COR-L47 (cell line): ENCODE measurements around the gene ADGRG1.
"Not testable (repeated sequence)": the region's sequence is repeated elsewhere in the genome, so short reads cannot be mapped to it uniquely, and the experiment has no call there.

Experiments used
- DNase-seq: peaks from one replicate; lab custom pipeline; 2025; lab: John Stamatoyannopoulos, UW

ADGRG1 gene

DNA sequence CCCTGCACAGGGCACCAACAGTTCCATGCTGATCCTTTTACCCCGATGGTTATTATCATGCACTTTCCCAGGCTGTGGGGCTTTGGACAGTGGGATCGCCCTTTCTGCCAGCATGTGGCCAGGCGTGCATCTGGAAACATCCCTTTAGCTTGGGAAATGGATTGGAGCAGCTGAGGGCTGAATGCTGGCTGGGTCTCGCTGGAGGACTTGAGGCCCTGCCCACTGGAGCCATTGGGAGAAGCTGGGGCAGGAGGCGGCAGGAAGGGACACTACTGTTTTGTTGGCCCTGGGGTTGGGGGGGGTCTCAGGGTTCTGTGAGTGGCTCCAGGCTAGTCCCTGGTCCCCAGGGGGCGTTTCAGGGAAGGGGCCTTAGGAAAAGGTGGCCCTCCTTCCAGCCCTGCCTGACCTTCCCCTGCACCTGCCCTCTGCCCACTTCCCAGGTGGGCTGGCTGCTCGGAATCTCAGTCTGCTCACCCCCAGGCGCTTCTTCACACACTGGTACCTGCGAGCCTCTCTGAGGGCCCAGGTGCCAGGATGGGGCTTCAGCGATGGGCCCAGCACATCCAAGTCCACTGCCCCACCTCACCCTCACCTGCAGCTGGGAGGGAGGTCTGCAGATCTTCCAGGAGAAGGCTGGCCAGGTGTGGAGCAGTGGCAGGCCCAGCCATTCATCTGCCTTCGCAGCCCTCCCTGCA is 38.1 kb downstream of the ADGRG1 start:
- no peak for DNase-seq

DNA sequence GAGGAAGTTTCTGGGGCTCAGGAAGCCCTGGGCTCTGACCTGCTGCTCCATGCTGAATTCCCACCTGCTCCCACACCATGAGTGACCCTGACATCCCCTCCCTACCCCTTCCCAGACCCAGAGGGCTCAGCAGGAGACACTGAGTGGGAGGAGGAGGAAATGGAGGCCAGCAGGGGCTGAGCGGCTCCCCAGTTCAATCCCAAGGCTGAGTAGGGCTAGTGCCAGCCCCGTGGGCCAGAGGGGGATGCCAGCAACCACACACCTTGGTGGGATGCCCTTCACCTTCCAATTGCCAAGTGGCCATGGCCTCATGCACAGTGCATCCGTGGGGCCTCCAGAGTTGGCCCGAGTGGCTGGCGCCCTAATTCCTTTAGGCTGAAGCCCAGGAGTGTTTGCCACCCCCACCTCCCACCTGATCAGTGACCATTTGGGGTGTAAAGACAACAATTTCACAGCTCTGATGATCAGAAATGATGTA is 38.7 kb downstream of the ADGRG1 start:
- DNase-seq, result no peak

DNA sequence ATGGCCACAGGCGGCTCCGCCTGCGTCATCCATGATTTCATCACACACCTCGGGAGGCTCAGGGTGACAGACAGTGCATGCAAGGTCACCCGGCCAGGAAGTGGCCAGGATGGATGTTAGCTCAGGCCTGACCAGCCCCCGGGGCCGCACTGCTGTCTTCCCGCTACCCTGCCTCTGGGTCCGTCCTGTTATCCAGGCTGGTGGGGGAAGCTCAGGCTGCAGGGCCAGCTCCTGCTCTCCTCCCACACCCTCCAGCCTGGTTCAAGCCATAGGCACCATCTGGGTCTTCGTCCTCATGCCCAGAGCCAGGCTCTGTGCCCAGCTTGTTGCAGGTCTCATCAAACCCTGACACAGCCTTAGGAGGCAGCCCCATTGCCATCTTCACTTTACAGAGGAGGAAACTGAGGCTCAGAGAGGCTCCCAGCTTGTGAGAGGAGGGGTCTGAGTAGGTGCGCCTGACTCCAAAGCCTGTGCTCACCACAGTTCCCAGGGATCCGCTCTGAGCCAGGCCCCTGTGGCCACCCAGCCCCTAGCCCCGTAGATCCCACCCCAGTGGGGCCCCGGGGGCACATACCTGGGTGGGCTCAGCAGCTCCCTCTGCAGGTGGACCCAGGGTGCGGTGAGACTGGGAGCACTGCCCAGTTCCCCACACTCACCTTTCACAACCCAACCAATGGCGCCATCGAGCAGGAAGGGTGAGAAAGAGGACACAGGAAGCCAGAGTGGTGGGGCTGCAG is 39.3 kb downstream of the ADGRG1 start:
- no peak for DNase-seq

DNA sequence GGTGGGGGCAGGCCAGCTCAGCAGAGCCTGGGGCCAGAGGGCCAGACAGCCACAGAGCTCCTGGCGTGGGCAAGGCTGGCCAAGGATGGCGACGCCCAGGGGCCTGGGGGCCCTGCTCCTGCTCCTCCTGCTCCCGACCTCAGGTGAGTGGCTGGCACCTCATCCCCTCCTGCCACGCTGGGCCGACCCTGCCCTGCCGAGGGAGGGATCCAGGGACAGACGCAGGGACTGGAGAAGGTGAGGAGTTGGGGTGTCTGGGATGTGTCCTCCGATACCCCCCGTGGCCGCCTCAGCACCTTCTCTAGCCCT is 39.8 kb downstream of the ADGRG1 start, which contains the start of gene ADGRG3:
Gene ADGRG3, plus strand, starts transcription at position 44 of the 309 bp plus-strand sequence. Its CDS starts 42 bp downstream, at position 86.
- DNase-seq, result no peak

DNA sequence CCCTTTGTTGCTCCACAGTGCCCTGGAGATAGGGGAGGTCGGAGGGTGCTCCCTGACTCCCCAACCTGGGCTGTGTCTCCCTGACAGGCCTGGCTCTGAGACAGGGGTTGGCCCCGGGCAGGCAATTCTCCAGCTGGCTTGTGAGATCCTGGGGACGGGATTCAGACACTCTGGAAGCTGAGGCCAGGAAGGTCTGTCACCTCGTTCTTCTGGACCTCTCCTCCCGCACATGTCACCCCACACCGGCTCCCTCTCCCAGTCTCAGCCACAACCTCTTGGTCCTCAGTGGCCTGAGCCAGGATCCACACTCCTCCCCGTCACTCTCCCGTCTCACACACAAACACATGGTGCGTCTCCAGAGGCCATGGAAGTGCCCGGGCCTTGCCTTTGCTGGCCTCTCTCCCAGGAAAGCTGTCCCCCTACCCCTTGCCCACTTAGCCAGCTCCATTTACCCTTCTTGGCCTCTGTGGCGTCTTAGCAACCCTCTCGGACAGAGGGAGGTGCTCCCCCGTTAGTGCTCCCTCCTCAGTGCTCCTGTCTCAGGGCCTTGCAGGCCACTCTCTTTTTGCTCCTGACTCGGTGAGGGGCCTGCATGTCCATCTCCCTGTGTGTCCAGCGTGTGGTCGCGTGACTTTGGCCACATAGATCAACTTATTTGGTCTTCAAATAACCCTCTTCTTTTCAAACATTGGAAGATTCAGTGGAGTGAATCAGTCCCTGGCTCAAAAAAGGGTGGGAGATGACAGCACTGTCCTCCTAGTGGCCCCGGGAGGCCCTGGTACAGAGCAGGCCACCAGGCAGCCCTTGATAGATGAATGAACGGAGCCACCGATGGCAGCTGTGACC is 40.4 kb downstream of the ADGRG1 start:
- DNase-seq, result no peak

DNA sequence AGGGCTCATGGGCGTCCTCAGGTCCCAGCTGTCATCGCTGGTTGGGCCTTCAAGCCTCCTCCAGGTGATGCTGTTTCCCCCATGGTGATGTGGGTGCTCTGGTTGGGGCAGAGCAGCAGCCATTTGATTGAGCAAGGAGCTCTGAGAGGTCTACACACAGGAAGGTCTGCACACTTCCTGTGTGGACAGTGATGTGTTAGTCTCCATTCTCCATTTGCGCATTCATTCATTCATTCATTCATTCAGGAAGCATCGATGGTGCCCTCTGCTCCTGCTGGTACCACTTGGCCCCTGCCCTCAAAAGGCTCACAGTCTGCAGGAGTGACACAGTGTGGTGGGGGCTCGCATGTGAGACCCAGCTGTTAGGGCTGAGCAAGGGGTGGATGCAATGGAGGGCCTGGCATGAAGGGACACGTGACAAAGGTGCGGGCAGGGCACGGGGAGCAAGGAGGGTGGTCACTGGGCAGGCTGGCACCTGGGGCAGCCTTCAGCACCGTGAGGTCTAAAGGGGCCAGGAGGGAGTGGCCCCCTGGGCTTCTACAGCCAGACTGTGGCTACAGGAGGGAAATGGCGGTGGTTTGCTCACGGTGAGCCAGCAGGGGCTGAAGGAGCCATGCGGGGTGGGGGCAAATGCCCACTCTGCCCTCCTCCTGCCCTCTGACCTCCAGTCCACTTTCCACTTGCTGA is 41.2 kb downstream of the ADGRG1 start:
- no peak for DNase-seq

DNA sequence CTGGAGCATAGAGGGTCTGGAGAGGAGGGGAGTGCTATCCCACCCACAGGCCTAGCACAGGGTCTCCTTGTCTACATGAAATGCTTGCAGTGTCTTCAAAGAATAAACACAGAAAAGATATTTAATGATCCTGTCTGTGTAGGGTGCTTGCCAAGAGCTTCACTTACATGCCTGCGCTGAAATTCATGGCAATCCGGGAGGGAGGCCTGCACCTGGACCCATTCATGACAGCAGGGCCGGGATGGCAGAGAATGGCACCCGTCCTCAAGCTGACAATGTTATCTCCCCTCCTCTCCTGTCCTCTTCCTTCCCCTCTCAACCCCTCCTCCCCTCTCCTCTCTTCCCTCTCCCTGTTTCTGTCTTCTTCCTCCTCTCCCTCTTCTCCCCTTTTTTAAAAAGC is 41.8 kb downstream of the ADGRG1 start:
- DNase-seq, result no peak

DNA sequence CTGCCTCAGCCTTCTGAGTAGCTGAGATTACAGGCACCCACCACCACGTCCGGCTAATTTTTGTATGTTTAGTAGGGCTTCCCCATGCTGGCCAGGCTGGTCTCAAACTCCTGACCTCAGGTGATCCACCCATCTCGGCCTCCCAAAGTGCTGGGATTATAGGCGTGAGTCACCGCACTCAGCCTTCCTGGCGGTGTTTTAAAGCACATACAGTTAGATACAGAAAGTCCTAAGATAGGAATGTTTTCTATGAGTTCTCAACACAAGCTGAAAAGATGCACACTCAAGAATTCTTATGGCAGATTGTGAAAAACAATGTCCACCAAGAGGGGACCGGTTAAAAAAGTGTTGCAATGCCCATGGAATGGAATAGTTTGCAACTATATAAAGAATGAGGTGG is 43.0 kb downstream of the ADGRG1 start:
- DNase-seq, result not testable (repeated sequence)

DNA sequence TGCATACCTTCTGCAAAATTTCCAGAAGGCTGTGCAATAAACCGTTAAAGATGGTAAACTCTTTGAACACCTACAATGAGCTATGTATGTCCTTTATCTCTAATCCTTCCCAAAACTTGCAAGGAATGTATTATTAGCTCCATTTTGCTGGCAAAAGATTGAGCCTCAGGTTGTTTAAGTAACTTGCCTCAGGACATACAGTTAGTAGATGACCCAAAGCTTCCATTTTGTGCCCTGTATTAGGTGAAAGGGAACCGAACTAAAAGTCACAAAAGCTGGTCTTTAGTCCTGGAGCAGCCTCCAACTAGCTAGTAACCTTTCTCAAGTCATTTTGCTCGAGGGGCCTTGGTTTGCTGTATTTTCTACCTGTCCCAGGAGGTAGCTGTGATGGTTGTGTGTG is 44.0 kb downstream of the ADGRG1 start:
- no peak for DNase-seq

DNA sequence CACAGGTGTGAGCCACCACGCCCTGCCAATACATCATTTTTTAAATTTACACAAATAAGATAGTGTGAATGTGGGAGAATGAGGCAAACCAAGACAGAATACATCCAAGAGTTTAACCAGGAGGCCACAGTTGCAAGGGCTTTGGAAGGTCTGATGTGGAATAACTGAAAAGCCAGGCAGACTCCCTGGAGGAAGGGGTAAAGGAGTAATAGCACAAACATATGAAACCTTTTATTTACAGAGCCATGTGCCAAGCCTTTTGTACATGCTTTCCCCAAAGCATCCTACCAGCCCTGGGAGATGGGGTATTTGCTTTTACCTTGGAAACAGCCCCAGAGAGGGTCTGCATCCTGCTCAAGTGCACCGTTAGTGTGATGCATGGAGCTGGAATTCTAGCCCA is 44.4 kb downstream of the ADGRG1 start:
- no peak for DNase-seq

DNA sequence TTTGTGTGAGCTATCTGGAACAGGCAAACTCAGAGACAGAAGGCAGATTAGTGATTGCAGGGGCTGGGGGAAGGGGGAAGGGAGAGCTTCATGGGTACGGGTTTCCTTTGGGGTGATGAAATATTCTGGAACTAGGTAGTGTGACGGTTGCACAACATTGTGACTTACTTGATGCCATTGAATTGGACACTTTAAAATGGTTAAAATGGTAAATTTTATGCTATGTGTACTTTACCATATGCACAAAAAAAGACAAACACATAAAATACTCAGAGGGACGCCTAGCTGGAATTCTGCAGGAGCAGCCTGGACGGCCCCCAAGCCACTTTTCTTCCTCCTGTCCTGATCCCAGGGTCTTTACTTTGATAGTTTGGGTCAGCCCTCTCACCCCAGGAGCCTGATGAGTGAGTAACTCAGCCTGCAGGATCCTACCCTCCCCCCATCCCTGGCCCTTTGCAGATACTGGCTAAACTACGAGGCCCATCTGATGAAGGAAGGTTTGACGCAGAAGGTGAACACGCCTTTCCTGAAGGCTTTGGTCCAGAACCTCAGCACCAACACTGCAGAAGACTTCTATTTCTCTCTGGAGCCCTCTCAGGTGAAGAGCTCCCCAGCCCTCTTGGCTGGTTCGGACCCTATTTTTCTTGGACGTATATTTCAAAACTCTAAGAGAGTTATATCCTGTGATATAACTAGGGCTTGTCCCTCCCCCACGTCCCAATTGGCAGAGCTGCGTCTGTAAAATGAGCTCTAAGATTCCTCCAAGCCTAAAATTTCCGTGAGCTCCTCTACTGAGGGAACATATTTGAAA is 47.5 kb downstream of the ADGRG1 start:
- no peak for DNase-seq

DNA sequence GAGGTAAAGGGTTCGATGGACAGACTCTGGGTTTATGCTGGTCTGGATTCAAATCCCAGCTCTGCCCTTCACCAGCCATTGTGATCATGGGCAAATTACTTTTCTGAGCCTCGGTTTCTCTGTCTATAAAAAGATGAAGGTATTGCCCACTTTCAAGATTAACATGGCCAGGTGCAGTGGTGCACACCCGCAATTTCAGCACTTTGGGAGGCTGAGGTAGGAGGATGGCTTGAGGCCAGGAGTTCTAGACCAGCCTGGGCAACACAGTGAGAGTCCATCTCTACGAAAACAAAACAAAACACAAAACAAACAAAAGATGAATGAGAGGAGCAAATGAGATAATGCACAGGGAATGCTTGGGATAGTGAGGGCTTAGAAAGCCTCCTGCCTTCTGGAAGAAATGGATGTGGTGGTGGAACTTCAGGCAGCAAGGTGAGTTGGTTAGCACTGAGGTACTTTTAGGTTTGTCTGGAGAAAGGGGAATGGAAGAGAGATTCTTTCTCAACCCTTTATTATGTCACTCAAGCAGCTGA is 48.2 kb downstream of the ADGRG1 start:
- no peak for DNase-seq

DNA sequence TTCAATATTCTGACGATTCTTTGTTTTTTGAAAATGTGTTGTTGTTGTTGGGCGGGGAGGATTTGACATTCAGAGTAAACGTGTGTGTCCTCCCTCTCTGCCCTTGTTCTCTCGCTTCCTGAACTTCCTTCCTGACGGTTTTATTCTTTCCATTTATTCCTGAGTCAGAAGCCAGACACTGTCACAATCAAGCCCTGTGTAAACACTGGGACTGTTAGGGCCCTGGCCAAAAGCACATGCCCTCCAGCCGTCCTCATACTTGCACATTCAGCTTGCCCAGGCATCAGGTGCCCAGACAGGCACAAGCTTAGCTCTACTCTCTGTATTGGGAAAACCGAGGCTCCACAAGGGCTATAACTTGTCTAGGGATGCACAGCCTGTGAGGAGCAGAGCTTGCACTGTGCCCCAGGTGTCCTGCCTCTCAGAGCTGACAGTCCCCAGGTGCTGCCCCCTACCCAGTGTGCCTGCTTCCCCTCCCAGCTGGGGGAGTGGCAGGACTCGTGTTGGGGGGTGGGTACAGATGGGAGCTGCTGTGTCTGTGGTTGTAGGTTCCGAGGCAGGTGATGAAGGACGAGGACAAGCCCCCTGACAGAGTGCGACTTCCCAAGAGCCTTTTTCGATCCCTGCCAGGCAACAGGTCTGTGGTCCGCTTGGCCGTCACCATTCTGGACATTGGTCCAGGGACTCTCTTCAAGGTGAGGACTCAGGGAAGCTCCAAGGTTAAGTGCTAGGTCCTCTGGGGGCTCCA is 49.4 kb downstream of the ADGRG1 start:
- DNase-seq, result no peak

DNA sequence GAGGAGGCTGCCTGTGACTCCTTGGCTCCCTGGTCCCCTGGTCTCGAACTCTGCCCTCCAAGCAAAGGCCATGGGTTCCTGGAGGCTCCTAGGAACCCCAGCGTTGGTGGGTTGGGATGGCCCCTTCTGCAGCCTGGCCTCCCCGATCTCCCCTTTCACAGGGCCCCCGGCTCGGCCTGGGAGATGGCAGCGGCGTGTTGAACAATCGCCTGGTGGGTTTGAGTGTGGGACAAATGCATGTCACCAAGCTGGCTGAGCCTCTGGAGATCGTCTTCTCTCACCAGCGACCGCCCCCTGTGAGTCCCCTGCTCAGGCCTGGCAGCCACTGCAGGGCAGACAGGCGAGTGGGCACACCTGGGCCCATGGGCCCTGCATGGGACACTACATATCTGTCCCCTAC is 50.6 kb downstream of the ADGRG1 start:
- DNase-seq, result no peak

DNA sequence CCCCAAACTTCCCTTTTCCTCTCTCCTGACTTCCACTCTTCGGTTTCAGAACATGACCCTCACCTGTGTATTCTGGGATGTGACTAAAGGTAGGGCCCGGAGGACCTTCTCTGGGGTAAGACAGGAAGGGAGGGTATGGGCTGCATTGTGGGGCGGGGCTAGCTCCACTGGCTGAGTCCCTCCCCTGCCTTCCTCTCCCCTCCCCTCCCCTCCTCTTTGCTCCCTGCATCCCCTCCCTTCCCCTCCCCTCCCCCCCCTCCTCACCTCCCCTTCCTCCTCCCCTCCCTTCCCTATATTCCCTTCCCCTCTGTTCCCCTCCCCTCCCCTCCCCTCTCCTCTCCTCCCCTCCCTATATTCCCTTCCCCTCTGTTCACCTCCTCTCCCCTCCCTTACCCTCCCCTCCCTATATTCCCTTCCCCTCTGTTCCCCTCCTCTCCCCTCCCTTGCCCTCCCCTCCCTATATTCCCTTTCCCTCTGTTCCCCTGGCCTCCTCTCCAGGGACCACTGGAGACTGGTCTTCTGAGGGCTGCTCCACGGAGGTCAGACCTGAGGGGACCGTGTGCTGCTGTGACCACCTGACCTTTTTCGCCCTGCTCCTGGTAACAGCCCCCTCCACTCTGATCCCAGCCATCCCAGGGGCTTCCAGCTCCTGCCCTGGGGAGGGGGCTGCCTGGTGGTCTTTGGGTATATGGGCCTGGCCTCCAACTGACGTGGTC is 51.5 kb downstream of the ADGRG1 start:
- no peak for DNase-seq

DNA sequence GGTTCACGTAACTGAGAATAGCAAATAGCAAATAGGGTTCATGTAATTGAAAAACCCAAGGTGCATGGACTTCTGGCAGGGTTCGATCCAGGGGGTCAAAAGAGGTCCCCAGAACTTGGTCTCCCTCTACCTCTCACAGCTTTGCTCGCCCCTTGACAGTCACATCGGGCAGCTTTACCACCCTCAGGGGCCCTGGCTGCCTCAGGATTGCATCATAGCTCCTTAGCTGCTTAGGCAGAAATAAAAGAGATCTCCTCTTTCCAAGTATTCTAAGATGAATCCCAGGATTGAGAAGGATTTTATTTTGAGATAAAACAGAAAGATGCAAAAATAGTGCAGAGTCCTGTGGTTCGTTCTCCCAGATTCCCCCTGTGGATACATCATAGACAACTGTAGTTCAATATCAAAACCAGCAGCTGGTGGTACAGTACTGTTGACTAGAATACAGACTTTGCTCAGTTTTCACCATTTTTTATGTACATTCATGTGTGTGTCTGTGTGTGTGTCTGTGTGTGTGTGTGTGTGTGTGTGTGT is 52.5 kb downstream of the ADGRG1 start:
- DNase-seq, result no peak

DNA sequence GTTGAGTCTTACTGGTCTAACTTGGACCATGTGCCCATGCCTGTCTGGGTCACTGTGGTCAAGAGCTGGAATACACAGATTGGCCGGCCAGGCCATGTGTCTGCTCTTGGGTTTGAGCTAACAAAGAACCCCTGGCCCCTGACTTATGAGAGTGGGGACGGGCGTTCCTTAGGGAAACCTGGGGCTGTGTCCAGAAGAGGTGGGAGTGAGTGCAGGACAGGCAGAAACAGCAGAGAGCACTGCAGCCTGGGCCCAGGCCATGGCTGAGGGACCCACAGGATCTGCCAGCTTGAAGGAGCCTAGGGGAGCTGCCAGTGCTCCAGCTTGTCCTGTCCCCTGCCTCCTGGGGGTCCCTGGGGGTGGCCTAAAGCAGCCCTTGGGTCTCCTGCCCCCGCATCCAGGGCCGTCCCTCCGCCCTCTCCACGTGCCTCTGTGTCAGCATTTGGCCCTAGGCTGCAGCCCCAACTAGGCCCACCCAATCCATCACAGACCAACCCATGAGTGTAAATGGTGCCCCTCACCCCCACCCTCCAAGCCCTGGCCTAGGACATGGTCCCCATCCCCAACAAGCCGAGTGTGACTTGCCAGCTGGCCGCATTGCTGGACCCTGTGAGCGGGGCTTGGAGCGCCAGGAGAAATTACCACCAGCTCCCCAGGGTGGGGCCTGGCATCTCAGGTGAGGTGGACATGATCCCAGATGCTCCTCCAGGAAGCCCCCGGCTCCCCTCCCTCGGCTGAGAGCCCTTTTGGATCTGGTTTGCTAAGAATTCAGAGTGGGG is 53.7 kb downstream of the ADGRG1 start:
- no peak for DNase-seq

DNA sequence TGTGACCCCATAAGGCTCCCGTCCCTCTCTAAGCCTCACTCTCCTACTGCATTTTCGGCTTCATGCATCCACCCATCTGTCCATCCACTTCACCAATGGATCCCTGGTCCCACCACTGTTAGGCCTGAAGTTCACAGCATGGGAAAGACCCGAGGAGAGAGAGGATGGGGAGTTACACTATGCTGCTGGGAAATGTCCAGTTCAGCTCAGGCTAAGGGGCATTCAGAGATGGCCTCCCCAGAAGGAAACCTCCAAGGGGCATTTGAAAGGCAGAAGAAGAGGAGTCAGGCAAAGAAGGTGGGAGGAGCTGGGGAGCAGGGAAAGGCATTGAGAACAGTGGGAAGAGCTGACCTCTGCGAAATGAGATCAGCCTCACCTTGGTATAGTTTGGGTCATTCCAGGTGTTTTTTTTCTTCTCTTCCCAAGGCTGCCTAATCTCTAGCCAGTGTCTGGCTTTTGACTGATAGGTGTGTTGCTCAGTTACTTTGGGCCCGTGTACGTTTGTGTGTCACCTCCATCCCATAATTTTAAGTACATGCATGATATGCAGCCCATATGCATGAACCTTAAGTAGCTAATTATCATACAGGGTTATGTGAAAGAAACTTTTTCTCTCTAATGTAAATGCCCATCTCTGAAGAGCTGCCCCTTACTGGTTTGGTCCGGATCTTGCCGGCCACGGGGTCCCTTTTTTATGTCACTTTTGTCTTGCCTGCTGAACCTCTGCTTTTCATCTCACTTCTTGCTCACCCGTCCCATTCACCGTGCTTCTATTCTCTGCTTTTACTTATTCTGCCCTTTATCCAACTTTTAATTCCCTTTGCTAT is 54.6 kb downstream of the ADGRG1 start:
- DNase-seq, result no peak
